NCI-H2107 (cell line): ENCODE data around the gene C19orf12.
"Not testable (repeated sequence)": the region's sequence is repeated elsewhere in the genome, so short reads cannot be mapped to it uniquely, and the experiment has no call there.

Source experiments
- DNase-seq: peaks from one replicate; lab custom pipeline; 2025; lab: John Stamatoyannopoulos, UW

C19orf12 gene

GRCh38 chr19:29676586-29676985 is 38.5 kb downstream of the C19orf12 start:
- no peak for DNase-seq

GRCh38 chr19:29675650-29676186 is 39.3 kb downstream of the C19orf12 start:
- no peak for DNase-seq

DNA sequence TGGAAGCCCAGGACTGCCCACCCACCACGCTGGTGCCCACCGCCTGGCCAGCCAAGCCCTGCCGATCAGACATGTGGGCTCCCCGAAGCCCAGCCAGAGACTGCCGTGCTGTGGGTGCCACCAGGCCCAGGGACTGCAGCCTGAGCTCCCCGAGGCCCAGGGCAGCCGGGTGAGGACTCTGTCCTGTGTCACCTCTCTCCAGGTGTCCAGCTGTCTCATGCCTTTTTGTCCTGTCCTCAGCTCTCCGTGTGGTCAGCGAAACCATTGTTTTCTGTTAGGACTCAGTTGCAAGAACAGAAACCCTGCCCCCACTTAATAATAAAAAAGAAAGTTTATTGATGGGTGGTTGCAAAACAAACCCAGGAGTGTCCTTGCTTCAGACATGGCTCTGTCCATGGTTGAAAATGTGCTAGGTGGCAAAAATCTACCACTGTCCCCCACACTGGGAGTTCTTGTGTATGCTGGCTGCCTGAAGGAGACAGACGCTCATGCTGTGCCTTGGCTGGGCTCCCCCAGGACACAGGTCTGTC is 39.9 kb downstream of the C19orf12 start:
- DNase-seq: no peak

GRCh38 chr19:29674374-29675119 is 40.5 kb downstream of the C19orf12 start:
- no peak for DNase-seq

GRCh38 chr19:29673451-29674371 is 41.4 kb downstream of the C19orf12 start:
- DNase-seq: no peak

DNA sequence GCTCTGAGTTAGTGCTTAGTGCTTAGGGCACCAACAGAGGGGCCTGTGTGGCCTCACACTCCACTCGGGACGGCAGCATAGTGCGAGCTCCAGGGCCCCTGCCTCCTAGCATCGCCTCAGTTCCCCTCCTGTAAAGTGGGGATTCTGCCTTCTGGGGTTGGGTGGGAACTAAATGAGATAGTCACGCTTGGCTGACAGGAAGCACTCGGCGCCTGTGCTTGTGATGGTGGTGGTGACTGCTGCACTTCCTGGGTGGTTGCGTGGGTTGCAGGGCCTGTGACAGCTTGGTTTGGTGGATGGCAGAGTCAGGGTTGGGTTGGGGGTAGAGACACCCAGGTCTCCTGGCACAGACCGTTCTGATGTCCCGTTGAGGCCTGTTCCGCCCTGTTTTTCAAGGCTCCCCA is 42.1 kb downstream of the C19orf12 start:
- no peak for DNase-seq

GRCh38 chr19:29672319-29672932 is 42.6 kb downstream of the C19orf12 start:
- no peak for DNase-seq

GRCh38 chr19:29671393-29672160 is 43.5 kb downstream of the C19orf12 start:
- no peak for DNase-seq

GRCh38 chr19:29671026-29671392 is 44.1 kb downstream of the C19orf12 start:
- not testable (repeated sequence) for DNase-seq

DNA sequence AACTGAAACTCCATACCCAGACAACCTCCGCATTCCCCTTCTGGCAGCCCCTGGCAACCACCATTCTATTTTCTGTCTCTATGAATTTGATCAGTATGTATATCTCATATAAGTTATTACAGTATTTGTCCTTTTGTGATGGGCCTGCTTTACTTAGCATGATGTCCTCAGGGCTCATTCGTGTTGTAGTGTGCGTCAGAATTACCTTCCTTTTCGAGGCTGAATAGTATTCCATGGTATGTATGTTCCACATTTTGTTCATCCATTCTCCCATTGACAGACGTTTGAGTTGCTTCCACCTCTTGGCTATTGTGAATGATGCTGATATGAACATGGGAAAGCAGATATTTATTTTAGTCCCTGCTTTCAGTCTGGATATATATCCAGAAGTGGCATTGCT is 44.8 kb downstream of the C19orf12 start:
- no peak for DNase-seq

DNA sequence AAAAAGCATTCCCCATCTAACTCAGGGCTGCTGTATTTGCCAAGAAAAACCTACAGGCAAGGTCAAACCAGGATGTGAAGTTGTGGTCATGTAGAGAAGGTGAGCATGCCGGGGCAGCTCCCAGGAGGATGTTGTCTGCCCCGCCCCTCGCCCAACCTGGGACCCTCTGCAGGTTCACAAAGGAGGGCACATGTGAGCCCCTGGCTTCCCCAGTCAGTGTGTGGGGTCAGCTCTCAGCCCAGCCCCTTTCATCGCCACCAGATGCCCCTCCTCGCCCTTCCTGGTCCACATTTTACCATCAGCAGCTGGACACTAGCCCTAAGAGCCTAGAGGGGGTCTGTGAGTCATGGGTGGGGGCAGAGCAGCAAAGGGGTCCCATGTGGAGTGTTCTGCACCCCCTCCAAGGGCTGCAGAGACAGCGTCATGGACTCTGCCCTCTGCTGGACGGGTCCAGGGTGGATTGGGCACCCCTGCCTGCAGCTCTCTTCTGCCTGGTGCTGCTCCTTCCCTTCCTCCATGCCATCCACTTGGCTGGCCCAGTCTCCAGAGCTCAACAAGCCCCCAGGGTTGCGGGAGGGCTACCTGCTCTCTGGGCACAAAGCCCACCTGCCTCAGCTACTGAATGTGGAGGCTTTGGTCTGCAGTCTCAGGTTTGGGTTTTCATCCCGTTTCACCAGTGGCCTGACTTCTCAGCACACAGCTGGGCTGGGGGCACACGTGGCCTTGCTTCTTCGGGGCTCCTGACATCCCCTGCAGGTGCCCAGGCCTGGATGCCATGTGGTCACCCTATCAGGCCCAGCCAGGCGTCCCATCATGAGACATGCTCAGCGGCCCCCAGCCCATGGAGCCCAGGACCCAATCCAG is 46.1 kb downstream of the C19orf12 start:
- no peak for DNase-seq

DNA sequence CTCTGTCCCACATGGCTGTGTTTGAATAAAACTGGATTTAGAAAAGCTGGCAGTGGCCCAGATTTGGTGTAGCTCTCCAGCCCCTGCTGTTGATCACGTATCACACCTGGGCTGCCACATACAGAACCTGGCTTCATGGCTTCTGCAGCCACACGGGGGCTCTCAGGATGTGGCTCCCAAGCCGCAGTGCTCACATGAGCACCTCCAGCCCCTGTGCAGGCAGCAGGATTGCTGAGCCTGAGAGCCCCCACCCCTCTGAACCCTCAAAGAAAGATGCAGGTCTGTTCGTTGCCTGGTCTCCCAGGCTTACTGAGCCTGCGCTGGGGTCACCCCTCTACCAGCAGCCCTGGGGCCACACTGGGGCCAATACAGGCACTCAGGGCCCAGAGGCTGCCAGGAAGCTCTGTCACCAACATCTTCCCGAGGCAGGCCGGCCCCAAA is 47.1 kb downstream of the C19orf12 start:
- DNase-seq: no peak

- no peak for DNase-seq
These were observed 47.7 kb downstream of the C19orf12 start for GRCh38 chr19:29667387-29667783.

DNA sequence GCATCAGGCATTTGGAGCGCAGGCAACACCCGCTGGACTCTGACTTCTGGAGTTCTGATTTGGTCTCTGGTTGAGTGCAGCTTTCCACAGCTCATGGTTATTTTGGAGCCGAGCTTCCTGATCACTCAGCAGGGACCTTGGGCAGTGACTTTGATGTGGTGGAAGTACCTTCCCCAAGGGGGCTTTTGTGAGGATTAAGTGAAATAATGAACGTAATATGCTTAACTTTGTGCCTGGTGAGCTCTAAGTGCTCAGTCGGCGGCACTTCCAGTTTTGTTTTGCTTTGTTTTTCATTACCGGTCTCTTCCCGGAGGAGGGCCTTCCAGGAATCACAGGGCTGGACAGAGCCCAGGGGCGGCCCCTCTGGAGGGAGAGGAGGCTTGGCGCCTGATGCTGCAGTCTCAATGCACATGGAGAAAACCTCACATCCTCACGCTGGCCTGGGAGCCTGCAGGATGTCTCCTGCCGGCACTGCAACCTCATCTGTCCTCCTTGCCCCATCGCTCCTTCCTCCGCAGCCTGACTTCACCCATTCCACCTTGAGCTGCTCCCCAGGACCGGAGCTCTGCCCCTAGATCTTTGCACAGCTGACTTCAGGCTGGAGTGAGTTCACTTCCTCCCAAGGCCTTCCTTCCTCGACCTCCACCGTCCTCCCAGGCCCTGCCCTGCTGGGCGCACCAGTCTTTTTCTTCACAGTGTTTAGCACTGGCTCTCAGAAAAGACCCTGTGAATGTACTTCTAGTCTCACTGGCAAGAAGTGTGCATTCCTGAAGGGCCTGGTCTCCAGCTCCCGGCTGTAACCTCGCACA is 48.3 kb downstream of the C19orf12 start:
- DNase-seq: no peak

DNA sequence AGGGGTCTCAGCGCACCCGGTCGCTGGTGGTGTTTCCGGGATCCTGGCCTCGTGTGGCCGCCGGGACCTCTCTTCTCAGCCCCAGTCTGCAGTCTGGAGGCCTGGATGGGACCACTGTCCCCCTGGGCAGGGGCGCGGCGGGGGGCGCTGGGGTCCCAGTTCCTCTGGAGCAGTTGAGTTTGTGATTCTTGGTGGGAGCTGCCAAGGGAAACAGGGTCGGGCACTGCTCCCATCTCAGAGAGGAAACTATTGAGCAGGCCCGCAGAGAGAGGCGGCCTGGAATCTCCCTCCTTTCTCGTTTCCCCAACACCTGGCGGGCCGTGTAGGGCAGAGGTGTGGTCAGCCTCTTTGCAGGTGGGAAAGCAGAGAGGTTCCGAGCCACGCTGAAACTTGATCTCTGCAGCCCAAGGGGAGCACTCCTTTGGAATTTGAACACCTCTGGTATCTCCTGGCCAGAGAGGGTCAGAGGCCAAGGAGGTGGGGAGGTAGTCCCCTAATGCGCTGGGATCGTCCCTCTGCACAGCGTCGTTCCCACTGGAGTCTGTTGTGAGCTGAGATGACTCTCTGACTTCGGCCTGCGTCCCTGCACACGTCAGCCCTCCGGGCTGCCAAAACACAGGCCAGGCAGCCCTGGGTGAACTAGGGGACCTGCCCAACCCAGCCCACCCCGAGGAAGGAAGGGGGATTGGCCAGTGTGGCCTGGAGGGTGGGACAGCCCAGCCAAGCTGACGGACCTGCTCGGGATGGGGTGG is 49.1 kb downstream of the C19orf12 start:
- no peak for DNase-seq

- peak; percentile 63 for DNase-seq
These were observed 49.7 kb downstream of the C19orf12 start, which contains the start of gene PLEKHF1 for GRCh38 chr19:29665215-29665825. Gene PLEKHF1 (plus strand): TSS chr19:29665461. CDS start chr19:29673840, 8,379 bp downstream.

DNA sequence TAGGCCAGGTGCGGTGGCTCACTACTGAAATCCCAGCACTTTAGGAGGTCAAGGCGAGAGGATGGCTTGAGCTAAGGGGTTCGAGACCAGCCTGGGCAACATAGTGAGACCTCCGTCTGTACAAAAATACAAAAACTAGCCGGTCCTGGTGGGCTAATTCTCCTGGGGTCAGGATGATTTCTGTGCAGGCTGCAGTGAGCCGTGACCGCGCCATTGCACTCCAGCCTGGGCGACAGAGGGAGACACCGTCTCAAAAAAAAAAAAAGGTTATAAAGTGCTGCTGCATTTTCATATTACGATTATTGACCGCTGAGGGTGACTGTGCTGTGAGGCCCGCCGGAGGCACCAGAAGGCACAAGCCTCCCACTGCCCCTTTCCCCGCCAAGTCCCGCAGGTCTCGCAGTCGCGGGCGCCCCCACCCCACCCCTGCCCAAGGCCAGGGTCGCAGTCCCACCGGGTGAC is 50.3 kb downstream of the C19orf12 start:
- no peak for DNase-seq
